GM19438 (cell line): ENCODE data around the gene NTN4.
"Not testable (repeated sequence)": the region's sequence is repeated elsewhere in the genome, so short reads cannot be mapped to it uniquely, and the experiment has no call there.

Experiments used
- ATAC-seq: cut with Tn5 transposase; IDR thresholded peaks from one replicate; pipeline ENCODE4 v1.9.1; 2021; ENCODE audit warnings: low read depth; ENCODE audit not compliant: unreplicated experiment

NTN4 gene

DNA sequence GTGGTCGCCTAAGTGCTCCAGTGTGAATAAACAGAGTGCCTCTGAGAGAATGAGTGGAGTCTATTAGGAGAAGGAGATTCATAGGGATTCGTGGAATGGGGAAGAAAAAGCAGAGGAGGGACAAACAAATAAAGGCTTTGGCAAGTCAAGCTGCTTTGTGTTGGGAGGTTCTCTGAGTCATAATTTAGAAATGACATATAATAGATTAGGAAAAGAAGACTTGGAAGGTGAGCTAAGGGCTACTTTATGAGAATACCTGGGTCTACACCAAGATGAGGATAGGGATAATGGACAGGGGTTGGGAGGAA is 6.4 kb upstream of the NTN4 start:
- no peak for ATAC-seq

DNA sequence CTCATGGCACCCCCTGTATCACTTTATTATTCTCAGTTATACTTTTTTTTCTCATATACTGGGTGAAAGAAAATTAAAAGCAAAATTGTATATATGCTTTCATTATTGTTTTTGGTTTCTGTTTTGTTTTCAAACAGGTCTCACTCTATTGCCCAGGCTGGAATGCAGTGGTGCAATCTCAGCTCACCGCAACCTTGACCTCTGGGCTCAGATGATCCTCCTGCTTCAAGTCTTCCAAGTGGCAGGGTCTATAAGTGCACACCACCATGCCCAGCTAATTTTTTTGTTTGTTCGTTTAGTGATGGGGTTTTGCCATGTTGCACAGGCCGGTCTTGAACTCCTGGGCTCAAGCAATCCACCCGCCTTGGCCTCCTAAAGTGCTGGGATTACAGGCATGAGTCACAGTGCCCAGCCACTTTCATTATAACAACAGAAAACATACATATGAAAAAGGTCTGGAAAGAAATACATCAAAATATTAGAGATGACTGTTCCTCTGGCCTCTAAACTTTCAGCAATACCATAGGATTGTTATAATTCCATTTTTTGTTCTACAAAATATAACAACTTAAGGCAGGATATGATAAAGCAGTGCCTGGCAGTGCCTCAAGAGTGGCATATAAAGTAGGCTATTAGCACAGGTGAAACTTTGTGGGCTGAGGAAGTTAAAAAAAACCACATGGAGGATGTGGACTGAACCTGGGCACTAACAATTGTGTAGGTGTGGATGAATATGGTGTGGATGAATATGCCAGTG is 5.8 kb upstream of the NTN4 start:
- no peak for ATAC-seq

DNA sequence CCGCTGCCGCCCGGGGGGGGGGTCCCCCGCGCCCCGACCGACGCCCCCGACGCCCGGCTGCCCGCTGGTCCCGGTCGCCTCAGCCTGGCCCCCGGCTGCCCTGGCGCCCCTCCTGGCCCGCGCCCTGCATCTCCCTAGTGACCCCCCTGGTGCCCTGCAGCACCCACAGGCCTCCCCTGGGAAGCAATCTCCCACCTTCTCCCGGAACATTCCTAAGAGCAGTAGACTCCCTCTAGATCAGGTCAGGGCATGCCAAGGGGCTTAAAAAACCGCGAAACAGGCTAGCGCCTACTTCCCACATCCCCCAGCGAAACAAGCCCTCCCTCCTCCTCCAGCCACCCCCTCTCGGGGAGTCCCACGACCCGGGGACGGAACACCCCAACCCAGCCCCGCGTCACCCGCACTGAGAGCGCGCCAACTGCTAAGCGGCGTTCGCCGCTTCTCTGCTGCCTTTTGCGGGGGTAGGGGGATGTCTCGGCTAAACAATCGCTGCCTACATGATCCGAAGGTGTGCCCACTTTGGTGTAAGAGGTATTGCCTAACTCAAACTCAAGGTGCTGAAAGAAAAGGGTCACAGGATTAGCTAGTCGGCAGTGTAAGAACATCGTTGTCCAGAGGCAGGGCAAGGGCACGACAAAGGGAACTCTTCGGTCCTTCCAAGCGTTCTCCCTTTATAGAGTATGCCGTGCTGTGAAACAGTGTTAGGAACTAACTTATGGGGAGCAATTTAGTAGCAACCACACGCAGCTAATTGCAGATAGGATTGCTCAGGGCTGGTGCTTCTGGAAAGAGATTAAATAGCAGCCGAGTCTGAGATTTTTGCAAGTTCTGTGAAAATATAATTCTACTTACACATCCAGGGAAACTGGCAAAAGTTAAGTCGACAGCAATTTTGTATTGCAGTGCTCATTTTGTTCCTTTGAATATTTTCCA is 619 bp upstream of the NTN4 start:
- ATAC-seq: no peak

DNA sequence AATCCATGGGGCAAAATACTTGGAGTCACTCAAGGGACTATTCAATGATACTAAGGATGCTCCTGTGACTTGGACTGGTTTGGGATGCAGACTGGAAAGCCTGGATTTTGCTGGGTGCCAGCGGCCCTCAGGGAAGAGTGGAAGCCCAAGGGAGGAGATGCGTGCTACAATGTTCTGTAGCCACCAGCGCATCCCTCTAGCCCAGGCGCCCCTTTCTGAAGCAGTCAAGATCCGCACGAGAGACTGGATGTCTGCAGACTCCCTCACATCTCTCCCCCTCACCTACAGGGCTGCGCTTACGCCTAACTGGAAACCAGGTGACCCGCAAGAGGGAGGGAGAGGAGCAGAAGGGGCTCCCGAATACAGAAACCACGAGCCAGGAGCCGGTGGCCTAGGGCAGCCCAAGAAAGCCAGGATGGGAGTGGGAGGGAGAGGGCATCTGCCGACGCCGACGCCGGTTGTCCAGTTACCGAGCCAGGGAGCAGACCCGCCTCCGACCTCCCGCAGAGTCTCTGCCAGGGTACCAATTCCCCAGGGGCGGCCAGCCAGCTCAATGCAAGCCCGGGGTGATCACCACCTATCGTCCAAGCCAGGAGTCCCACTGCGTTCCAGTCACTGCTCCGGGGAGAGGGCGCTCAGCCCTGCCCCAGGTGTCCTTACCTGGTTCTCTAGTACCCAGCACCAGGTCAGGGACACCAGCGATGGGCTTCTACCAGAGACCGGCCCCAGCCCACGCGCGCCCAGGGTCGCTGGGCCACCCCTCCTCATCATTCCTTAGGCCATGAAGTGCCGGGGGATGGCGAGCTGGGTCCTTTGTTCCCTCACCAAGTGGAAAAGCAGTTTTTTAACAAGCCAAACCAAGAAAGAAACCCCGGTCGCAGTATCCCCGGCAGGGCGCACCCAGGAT is 1.2 kb downstream of the NTN4 start:
- no peak for ATAC-seq

DNA sequence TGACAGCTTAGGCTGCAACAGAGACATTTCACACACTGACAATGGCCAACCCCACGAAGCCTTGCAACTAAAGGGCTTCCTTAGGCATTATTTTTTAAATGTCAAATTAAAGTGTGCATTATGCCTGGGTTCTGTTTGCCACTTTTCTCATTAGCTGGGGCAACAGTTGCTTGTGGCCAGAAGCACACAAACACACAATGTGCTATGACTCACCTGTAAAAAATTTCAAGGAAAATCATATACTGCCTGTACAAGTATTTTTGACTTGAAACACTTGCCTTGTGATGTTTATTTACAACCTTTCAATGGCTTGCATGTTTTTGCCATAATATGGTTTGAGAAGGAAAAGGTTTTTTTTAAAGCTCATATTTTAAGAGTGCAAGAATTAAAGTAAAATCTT is 1.9 kb downstream of the NTN4 start:
- no peak for ATAC-seq

DNA sequence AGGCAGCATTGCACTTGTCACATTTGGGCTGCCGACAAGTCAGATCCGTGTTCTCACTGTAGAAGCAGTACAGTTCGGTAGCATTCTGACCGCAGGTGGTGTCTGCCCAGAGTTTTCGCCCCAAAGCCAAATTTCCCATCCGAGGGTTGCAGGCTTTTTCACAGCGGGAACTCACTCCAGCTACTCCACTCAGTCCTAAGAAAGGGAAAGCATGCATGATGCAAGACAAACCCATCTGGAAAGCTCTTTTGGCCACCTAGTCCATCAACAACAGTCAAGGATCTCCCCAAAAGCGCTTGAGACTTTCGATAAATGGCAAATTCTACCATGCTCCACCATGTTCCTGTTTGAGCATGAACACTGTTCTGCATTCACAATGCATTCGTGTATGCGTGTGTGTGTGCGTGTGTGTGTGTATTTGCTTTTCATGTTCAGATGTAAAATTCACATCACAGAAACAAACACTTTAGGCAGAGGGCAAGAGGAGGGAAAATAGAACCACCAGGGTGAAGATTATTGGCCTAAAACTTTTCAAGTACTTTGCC is 3.2 kb downstream of the NTN4 start:
- ATAC-seq: no peak

DNA sequence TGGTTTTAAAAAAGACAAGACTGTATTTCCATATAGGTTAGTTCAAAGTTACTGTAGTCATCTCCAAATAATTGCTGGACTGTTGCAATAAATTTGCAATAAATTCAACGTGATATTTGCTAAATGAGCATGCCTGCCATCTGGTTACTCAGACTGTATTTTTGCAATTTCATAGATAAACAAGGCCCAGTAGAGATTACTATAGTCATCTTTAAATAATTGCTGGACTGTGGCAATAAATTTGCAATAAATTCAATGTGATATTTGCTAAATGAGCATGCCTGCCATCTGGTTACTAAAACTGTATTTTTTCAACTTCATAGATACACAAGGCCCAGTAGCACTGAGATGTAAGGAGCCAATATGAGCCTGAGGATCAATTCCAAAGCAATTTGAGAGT is 5.6 kb downstream of the NTN4 start:
- ATAC-seq: no peak

DNA sequence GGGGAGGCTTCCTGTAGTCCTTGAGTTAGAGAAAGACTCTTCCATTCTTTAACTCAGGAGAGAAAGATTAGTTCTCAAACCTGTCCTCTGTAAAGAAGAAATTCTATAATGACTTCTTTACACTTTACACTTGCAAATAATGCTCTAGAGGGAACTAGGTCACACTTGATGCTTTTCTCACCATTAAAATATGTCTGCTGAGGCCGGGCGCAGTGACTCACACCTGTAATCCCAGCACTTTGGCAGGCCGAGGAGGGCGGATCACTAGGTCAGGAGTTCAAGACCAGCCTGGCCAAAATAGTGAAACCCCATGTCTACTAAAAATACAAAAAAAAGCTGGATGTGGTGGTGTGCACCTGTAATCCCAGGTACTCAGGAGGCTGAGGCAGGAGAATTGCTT is 6.3 kb downstream of the NTN4 start:
- no peak for ATAC-seq

DNA sequence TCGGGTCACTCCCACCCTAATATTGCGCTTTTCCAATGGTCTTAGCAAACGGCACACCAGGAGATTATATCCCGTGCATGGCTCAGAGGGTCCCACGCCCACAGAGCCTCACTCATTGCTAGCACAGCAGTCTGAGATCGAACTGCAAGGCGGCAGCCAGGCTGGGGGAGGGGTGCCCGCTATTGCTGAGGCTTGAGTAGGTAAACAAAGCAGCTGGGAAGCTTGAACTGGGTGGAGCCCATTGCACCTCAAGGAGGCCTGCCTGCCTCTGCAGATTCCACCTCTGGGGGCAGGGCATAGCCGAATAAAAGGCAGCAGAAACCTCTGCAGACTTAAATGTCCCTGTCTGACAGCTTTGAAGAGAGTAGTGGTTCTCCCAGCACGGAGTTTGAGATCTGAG is 15.1 kb downstream of the NTN4 start:
- not testable (repeated sequence) for ATAC-seq

DNA sequence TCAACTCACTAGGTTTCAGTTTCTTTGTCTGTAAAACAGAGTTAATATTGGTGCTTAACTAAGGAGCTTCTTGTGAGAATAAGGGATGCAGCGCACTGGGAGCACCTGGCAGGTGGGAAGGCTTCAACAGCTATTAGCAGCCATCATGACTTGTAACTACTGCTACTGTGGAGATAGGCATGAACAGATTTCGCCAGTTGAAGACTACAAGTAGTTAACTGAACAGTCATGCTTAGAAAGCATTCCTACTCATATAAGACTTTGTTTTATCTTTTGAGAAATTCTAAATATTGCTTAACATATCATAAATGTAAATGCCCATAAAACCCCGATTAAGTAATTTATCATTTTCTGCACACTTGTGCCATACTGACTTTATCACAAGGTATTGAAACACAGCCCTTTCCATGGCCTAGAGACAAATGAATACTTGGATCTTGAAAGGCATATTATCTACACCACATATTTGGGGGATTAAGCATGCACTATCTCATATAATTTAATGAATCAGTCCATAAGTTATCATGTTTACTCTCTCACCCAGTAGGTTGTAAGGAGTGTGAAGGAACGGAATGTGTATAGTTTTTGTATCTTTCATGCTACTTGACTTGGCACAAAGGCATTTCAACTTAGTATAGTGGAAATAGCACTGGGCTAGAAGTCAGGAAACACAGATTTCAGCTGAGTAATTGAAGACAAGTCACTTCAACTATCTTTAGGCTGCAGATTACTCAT is 16.1 kb downstream of the NTN4 start:
- no peak for ATAC-seq

DNA sequence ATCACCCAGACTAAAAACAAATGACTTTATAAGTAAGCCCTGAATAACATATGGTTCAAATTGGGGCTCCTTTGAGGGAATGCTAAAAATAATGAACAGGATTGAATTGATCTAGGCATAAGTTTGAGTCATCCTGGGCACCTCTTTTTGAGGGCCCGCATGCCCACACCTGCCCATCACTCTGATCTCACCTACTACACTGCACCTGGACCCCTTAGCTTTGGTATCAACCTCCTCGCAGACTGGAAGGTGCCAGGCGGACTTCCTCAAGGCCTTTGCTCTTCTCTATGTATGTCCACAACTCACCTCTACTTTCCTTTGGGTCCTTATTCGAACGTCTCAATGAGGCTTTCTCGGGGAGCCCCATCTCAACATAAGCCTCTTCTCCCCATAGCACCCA is 17.2 kb downstream of the NTN4 start:
- ATAC-seq: no peak

DNA sequence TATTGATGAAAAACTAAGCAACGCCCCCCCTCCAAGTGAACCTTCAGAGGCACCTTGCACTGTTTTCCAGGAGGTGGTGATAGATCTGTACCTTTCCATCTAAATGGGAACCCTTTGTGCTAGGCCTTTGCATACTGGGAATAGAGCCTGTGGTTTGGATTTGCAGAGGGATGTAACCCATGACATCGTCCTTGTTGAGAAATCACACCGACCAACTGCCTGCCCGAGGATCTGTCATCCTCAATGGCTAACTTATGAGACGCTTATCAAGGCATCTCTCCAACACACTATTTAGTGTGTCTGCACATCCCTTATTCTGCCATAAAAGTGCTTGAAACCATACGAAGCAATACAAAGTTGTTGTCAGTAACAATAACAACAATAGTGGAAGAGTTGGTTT is 22.9 kb downstream of the NTN4 start:
- no peak for ATAC-seq

DNA sequence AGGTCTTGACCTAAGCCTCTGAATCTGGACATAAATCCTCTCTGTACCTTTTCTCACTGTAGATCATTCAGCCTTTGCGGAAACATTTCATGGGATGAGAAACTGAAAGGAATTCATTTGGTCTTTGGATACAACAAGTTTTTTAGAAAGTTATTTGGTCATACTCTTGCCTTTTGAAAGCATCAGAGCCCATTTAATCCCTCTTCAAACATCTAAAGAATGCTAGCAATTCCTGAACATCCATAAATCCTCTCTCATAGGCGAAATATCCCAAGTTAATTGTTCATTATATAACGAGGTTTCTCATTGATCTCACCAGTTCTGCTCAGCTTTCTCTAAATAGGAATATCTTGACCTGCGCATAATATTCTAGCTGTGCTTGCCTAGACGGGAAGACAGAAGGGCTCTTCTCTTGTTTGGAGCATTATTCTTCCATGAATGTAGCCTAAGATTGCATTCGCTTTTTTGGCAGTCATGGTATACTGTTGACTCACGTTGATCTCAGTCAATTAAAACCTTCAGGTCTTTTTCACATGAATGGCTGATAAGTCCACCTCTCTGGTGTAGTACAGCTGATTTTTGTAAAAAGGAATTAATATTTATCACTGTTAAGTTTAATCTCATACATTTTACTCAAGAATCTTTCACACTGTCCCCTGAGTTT is 24.1 kb downstream of the NTN4 start:
- ATAC-seq: no peak

DNA sequence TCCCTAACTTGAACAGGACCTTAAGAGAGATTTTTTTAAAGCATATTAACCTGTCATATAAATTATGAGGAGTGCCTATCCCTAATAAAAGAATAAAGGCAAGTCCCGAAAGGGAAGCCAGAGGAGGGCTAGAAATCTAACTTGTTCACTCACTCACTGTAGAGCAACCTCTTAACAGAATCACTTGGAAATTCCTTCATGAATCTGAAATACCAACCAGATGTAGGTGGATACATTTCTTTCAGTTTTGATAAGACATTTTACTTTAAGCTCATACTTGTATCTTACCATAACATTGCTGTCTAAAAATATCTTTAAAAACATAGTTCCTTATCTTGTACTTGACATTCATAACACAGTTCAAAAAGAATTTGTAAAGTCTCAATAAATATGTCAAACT is 25.7 kb downstream of the NTN4 start:
- no peak for ATAC-seq

DNA sequence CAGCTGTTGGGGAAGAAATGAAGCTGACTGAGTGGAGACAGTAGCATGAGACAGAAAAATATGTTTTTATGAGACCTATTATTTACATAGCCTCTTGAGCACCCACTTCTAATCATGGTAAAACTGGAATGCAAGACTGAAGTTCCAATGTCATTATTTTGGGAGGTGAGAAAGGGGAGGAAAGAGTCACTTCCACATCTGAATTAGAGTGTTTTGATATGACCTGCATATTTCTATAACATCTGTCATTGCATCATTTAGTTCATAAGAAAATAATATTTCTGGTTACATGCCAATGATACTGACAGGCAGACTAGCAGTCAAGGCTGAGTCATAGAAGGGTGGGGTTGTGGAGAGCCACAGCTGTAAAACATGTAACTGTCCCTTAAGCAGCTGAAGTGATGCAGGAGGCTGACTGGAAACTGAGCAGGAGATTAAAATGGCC is 26.7 kb downstream of the NTN4 start:
- ATAC-seq: no peak

DNA sequence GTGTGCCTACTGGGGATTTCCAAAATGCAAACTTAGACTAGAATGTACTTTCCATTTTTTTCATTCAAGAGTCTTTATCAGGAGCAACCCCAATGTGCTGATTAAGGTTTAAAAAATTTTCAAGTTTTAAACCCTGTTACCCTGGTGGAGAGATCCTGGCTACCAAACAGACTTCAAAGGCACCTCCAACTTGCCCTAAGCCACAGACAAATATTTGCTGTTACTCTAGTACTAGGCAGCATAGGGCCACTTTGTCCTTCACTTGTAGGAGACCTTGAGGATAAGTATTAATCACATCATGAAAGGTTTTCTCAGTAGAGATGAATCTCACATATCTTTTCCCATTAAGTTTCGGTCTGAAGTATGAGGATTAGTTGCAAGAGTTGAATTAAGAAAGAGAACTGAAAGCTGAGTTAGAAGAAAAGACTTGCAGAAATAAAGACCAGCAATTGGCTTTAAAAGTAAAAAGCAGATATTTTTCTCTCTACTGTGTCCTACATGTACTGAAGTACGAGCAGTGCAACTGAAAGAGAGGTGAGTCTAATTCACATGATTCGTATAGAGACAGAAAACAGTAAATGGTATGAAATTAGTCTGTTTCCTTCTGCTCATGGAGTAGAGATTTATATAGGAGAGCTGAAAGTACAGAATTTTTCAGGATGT is 28.3 kb downstream of the NTN4 start:
- no peak for ATAC-seq

DNA sequence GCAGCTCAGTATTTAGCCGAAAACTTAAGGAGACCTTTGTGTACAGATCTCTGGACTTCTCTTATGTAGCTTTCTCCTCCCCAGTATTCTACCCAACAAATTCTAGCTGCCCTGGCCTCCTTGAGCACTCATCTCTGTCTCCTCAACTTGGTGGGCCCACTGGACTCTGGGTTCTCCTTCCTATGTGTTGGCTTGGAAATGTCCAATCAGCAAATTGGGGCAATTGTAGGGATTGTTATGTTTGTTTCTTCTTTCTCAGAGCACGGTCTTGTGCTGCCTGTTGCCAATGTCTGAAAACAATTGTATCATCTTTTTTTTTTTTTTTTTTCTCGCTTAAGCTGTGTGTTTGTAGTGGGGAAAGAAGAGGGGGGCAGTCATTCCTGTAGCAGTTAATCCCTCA is 30.2 kb downstream of the NTN4 start:
- no peak for ATAC-seq

DNA sequence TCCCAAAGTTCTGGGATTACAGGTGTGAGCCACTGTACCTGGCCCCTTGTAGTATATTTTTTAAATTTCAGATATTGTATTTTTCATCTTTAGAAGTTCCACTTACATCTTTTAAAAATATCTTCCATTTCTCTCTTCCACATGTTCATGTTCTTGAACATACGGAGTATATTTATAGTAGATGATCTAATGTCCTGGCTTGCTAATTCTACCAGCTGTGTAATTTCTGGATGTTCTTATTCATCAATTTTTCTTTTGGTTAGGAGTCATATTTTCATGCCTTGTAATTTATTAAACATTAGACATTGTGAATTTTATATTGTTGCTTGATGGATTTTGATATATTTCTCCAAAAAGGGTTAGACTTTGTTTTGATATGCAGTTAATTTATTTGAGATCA is 30.8 kb downstream of the NTN4 start:
- ATAC-seq: no peak

DNA sequence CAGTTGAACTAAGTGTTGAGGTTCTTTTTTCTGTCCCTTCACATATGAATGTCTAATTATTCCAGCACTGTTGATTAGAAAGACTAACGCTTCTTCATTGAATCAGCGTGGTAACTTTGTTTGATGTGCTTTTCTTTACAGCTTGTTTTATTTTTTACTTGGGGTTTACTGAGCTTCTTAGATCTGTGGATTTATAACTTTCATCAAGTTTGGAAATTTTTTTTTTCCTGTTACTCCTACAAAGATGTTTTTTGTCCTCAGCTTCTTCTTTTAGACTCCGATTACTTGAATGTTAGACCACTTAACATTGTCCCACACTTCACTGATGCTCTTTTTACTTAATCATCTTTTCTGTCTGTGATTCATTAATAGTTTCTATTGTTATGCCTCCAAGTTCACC is 31.5 kb downstream of the NTN4 start:
- no peak for ATAC-seq
